Activated CD8-positive, alpha-beta memory T cell treated with anti-CD3 and anti-CD28 coated beads, Interleukin-2, amount 50 U/mL, for 1 hour (primary cell): ENCODE data around the gene OR4D9.

Experiments
- DNase-seq: peaks from one replicate; pipeline ENCODE4 v3.0.0-alpha.2; 2020; ENCODE audit errors: extremely low read depth

The OR4D9 gene

DNA sequence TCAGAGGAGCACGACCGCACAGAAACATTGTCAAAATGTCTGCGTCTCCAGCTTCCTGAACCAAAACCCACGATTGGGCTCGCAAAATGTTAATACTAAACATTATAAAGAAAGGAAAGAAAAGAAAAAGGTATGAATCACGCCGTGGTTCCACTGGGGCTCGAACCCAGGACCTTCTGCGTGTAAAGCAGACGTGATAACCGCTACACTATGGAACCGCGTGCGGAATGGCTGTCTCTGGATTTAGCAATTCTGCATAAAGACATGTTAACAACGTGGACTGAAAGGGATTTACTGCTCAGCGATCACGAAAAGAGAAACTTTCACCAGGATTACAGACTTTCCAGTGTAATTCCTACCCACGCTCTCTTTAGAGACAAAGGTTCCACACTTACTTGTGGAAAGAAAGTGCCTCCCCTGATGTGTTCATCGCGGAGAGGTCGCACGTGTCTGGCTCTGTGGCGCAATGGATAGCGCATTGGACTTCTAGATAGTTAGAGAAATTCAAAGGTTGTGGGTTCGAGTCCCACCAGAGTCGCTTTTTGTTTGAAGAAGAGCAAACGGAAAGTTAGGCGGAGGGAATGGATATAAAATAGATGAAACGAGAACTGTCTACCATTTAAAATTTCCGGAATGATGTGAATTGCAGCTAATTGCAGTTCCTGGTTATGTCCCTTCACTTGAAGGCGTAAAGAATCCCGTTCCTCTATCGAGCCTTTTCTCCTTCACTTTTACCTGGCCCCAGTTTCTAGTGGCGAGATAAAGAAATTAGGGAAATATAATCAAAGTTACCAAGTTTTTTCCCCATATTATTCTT is 39.7 kb downstream of the OR4D9 start:
- DNase-seq: peak; percentile 51

DNA sequence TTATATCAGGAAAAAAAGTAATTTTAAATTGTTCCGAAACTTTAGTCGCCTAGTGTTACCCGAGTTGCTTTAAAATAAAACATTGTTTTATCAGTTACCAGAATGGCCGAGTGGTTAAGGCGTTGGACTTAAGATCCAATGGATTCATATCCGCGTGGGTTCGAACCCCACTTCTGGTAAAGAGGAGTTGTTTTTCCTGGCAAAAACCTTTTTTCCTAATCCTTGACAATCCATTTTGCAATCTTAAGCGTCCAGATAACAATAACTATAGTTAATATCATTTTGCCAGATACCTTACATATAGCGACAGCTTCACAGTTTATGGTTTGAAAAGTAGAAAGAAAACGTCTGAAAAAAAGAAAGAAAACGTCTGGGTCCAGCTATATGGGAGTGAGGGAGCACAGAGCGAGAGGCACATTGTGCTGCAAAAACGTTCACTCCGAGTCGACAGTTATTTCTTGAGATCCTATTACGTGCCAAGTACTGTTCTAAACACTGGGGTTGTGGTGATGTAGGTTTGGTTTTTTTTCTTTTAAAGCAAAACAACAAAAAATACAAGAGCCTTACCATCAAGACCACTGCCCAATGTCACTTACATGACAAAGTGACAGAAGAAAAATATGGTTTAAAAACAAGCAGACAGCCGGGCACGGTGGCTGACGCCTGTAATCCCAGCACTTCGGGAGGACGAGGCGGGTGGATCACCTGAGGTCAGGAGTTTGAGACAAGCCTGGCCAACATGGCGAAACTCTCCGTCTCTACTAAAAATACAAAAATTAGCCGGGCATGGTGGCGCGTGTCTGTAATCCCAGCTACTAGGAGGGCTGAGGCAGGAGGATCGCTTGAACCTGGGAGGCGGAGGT is 40.6 kb downstream of the OR4D9 start:
- DNase-seq: no peak

DNA sequence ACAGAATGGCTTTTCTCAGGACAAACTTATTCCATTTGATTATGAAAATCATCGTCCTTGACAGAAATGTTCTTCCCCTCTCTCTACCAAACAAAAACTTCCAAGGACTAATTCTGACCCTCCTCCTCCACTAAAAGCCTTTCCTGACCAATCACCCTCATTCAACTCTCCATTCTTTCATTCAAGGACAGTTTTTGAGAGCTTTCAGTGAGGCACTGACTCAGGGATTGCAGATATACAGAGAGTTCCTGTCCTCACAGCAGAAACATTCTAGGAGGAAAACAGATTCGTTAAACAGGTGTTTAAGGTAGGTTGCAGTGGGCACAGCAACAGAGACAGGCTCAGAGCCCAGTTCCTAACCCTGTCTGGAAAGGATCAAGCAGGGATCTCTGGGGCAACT is 41.5 kb downstream of the OR4D9 start:
- no peak for DNase-seq

DNA sequence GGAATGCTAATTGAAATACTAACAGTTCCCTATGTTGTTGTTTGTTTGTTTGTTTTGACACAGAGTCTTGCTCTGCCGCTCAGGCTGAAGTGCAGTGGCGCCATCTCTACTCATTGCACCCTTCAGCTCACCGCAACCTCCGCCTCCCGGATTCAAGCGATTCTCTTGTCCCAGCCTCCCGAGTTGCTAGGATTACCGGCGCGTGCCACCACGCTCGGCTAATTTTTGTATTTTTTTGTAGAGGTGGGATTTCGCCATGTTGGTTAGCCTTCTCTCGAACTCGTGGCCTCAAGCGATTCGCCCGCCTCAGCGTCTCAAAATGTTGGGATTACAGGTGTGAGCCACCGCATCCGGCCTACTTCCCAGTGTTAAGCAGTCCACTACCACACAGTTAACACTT is 42.0 kb downstream of the OR4D9 start:
- no peak for DNase-seq

DNA sequence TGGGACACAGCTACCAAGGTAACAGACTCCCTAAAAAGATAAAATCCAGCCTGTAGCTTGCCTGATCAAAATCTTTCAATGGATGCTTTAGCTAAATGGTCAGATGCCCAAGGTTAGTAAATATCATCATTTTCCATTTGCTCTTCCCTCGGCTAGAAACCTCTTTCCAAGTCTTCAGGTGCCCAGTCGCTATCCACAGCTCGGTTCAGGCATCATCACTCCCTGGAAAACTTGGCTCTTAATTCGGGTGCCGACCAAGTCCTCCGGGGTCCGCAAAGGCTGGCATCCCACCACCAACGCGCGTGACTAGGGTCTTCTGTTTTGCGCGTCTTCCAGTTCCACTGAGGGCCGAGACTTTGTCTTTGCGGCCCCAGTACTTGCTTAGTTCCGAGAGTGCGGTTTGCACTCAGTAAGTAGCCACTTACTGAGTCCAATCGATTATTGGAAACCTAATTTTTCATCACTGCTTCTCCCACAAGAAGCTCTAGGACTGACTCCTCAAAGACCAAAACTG is 44.3 kb downstream of the OR4D9 start:
- no peak for DNase-seq

DNA sequence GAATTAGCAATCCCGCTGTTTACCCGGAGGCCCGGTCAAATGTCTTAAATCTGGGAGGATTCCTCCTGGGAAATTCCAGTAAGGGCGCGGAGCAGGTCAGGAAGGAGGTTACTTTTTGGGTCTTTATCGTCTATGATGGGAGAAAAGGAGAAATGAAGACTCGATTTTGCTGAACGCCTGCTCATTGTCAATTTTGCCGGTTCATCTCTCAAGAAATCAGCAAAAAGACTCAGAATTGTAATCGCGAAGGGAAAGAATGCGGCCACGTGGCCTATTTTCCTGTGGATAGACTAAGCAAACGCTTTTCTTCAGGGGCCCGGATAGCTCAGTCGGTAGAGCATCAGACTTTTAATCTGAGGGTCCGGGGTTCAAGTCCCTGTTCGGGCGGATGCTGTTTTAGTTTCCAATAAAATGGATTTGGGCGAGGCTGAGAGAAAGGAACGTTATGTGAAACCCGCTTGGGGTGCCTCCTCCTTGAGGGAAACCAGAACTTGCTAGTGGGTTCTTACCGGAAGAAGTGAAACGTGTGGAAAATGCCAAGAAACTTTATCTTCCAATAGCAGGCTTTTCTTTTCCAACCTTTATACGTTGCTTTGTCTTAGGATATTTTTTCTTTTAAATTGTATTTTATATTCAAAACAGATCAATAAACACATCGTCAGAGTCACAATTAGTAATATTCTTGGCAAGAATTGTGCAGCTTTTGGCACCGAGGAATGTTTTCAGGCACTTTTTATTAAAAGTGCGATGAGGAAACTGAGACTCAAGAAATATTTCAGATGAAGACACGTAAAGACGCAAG is 45.0 kb downstream of the OR4D9 start:
- no peak for DNase-seq

DNA sequence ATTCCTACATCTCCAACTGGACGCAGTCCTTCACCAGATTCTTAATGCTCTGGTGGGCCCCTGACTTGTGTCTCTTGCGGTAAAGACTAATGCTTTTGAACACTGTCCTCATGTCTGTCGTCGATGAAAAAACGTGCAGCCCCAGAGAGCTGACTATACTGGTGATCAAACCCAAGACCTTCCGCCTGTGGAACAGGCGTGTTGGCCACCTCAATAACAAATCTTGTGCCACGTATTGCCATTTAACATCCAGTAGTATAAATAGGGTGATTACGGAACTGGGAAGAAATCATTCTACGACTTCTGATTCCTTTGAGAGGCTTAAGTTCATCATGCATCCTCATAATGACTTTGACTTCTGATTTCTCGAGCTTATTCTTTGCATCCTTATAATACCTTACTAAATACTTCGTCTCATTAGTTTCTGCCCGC is 45.6 kb downstream of the OR4D9 start:
- no peak for DNase-seq

DNA sequence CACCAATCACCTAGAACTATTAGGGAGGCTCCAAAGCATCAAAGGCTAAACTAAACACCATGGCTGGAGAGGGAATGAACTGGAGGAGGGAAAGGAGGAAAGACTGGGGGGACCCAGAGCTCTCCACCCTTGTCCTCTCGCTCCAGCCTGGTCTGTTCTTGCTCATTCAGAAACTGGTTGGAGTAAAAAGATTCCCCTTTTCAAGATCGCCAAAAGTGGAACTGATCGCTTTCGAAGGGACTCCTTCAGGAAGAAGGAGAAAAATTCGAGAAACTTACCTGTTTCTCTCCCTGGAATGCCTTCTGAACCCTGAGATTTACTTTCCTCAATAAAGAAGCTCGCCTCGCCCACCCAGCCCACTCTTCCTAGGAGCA is 46.9 kb downstream of the OR4D9 start:
- no peak for DNase-seq

DNA sequence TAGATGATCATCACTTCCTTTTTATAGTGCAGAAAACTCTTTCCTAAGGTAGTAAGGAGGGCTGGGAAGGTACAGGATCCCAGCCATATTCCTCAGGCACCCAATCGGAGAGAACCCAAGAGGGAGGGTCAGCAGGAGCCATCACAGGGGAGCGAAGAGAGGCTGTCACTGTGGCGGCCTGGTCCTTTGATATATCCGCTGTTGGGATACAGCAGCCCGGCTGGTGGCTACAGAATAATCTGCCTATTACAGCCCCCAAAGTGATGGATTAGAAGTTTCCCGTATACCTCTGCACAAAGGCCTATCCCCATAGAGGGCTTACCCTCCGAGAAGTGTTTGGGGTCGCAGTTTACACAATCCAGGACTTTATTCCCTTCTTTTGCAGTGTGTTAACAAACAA is 48.5 kb downstream of the OR4D9 start:
- no peak for DNase-seq

DNA sequence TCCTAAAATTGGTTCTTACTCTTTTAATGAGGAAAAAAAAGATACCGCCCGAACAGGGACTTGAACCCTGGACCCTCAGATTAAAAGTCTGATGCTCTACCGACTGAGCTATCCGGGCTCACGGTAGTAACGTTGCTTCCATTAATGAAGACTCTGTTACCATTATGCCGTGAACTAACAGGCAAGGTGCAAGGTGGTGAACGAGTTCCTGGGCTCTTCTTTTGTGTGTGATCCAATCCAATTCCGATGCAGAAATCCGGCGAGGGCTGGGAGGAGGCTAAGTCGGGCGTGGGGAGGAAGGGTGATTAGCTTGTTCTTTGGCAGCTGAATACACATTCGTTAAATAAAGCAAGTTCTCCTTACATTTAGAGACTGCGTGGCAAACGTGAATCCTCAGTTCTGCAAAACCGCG is 49.0 kb downstream of the OR4D9 start:
- DNase-seq: no peak

DNA sequence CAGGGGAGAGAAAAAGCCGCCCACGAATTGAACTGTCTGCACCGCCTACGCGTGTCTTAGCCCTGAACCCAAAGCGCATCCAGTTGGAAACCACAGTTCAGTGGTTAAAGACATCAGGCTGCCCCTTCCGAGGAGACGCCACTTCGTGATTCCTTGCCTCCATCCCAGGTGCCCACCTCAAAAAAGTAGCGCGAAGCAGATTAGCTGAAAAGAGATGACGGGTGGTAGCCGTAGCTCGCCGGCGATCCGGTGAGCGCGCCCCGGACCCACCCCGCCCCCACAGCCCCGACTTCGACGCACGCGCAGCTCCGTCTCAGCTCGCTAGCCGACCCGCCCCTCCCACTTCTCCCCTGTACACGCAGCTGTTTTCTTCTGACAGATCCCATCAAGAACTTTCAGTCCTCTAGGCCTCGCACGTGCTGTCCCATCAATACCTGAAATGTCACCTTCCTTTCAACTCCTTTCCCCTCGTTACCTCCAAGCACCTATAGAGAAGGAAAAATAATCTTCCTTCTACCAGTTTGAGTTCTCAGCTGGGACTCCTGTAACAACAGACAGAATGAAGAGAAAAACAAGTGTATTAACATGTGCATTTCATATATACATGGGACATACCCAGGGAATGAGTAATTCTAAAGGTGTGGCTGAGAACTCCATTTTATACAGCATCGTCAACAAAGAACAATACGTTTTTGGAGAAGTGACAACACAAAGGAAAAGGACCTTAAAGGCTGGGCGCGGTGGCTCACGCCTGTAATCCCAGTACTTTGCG is 49.5 kb downstream of the OR4D9 start:
- peak; percentile 60 for DNase-seq

DNA sequence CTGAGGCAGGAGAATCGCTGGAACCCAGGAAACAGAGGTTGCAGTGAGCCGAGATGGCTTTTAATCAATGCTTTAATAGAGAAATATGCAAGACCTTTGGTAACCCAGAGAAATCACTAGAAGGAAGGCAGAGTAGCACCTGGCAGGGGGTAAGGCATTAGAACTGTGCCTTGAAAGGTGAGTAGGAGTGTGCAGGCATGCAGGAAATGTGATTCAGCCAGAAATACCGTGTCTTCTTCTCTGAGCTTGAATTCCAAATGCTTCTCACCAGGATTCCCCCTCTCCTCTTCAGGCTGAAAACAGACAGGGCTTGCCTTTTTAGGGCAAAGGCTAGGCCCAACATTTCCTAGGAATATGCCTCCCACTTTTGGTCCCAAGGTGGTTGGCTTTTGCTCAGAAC is 51.0 kb downstream of the OR4D9 start:
- DNase-seq: no peak
